ENCODE results near the gene CRYBG1.

- TF ChIP-seq CTCF (conservative IDR thresholded peaks at IDR 0.05 in 1 of 2, IDR thresholded peaks at IDR 0.05 in 1 of 2; ENCODE audit: extremely low read depth in 1 of 2, insufficient read depth in 1 of 2, low read depth in 1 of 2, low read length in 2 of 2) (no peak), EZH2 (IDR thresholded peaks at IDR 0.05; ENCODE audit: borderline replicate concordance, low read length) (no peak)
Observed at GRCh38 chr6:106359959-106360409, 533 bp upstream of the CRYBG1 start.

Measured in mammary epithelial cell (primary cell).